GM18519 (cell line): ENCODE data around the gene PHACTR3.

Experiments used
- ATAC-seq: cut with Tn5 transposase; IDR thresholded peaks from one replicate; pipeline ENCODE4 v1.9.1; 2021; ENCODE audit warnings: mild to moderate bottlenecking, moderate library complexity; ENCODE audit not compliant: unreplicated experiment, low FRiP score

PHACTR3 gene

GRCh38 chr20:59807909-59808728 is 203.8 kb downstream of the PHACTR3 start:
- no peak for ATAC-seq

DNA sequence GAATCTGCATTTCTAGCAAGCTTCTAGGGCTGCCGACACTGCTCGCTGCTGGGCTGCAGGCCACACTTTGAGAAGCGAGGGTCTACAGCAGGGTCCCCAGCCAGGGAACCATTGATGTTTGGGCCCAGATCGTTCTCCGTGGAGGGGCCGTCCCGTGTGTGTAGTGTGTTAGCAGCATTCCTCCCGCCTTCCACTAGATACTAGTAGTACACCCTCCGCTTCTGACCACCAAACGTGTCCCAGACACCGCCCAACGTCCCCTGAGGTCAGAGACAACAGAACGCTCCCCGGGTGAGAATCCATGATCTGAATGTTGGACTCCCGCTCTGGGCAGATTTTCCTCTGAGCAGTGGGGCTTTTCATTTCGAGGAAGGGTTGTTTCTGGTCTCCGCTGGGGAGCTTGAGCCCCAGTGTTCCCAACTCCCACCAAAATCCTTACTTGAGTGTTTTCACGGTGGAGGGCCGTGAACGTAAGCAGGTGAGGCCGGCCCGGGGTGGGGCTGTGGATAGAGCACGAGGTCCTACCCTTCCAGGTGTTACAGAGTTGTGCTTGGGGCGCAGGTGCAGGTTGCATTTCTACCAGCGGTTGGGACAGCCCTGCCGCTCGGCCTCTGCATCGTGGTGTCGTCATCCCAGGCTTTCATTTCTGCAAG is 204.5 kb downstream of the PHACTR3 start:
- no peak for ATAC-seq

DNA sequence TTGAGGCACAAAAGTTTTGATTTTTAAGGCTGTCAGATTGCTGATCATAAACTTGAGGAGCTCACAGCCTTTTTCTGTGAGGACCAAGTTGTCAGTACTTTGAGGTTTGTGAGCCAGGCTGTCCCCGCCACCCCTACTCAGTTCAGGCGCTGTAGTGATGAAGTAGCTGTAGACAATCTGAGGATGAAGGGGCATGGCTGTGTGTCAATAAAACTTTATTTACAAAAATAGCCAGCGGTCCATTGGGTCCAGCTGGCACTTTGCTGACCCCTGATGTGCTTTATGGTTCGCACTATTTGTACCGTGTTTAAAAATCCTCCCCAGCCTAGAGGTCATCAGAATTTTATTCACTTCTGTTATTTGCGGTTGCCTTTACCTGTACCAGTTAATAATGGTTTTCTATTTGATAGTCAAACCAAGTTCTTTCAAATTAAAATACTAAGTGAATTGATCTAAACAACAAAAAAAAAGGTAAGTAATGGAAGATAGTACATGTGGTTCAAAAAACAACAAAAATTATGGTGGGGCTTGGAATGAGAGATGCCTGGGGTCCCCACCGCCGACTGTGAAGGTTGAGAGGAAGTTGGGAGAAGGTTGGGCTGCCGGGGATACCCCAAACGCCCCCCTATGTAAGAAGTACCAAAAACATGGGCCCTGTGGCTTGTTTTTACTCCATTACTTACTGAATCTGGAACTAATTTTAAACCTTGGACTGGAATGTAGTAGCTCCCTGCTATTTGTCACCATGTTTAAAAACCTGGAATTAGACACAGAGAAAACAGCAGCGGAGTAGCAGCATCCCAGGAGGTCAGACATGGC is 205.5 kb downstream of the PHACTR3 start:
- no peak for ATAC-seq

DNA sequence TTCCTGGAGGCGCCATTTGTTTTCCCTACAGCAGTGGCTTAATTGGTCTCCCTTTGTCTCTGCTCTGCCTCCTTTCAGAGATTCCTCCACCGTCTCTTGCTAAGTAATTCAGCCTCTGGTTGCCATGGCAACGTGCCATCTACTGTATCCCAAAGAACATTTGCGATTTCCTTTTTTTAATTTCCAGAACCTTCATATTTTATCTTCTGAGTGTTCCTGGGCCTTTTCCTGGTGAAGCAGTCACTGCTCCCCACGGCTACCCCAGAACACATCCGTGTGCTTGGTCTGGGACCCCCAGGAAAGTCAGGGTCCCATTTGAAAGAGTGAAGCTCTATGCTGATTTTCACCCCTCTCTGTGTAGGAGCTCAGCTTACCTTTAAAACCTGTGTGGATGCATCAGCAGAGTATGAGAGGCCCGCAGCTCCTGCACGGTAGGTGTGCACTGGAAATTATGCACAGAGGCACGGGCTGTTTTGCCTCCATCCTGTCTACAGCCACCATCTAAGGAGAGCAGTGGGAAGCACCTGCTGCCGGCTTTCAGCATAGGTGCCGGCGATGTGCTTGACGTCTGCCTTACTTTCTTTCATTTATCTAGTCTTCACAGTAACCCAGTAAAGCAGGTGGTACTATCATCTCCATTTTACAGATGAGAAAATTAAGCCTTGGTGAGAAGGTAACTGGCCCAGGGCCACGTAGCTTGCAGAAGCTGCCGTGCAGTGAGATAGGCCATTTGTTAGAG is 206.3 kb downstream of the PHACTR3 start:
- no peak for ATAC-seq

DNA sequence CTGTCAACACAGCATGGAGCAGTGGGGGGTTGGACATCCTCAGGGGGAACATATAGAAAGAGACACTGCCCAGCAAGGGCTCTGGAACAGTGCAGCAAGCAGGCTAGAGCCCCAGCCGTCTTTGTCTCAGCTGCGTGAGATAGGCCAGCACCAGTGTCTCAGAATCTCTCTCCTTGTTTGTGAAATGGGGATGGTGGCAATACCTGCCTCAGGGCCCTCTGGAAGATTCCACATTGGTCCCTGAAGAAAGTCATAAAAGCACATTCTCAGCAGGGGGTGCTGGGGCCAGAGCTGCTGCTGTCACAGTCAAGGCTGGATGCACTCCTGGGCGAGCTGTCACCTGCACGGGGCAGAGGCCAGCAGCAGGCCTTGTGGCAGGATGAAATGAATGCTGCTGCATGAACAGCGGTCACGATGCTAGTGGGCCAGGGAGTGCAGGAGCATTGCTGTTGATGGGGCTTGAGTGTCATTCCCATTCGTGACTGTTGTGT is 207.4 kb downstream of the PHACTR3 start:
- no peak for ATAC-seq

- no peak for ATAC-seq
These were observed 208.2 kb downstream of the PHACTR3 start for GRCh38 chr20:59812286-59813125.

- no peak for ATAC-seq
These were observed 209.0 kb downstream of the PHACTR3 start for GRCh38 chr20:59813126-59813947.

- ATAC-seq: no peak
These were observed 209.9 kb downstream of the PHACTR3 start for GRCh38 chr20:59813948-59814839.

- no peak for ATAC-seq
These were observed 210.6 kb downstream of the PHACTR3 start for GRCh38 chr20:59814840-59815340.

DNA sequence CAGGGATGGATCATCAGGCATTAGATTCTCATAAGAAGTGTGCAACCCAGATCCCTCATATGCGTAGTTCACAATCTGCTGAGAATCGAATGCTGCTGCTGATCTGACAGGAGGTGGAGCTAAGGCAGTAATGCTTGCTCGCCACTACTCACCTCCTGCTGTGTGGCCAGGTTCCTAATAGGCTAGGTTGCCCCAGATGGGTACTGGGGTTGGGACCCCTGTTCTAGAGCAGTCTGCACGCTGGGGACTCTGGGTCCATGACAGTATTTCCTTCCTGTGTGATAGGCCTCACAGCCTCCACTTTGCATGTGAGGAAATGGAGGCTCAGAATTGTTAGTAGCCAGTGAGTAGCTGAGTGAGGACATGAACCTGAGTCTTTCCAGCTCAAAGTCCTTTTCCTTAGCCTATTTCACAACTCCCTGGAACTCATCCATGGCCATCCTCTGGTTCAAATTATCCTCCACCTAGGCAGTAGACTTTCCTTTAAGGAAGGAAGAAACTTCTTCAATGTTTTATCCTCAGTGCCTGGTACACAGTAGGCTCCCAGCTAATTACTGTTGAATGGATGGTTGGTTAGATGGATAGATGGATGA is 211.9 kb downstream of the PHACTR3 start:
- ATAC-seq: no peak

DNA sequence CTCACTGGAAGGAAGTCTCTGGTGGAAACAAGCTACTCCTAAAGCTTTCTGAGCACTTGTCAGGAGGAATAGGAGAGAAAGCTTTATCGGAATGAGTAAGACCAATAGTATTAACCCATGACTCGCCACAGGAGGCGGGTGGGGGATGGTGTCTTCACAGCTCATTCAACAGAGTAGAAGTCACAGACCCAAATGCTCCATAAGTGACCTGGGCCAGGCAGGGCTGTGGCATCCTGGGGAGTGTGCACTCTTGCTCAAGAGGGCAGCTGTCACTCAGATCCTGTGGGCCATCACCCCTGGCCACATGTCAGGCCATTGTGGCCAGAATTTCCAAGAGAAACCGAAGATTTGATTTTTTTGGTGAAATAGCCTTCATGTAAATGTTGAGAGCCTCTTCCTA is 213.1 kb downstream of the PHACTR3 start:
- ATAC-seq: no peak

- no peak for ATAC-seq
These were observed 213.7 kb downstream of the PHACTR3 start for GRCh38 chr20:59817846-59818615.

- no peak for ATAC-seq
These were observed 214.6 kb downstream of the PHACTR3 start for GRCh38 chr20:59818911-59819310.

DNA sequence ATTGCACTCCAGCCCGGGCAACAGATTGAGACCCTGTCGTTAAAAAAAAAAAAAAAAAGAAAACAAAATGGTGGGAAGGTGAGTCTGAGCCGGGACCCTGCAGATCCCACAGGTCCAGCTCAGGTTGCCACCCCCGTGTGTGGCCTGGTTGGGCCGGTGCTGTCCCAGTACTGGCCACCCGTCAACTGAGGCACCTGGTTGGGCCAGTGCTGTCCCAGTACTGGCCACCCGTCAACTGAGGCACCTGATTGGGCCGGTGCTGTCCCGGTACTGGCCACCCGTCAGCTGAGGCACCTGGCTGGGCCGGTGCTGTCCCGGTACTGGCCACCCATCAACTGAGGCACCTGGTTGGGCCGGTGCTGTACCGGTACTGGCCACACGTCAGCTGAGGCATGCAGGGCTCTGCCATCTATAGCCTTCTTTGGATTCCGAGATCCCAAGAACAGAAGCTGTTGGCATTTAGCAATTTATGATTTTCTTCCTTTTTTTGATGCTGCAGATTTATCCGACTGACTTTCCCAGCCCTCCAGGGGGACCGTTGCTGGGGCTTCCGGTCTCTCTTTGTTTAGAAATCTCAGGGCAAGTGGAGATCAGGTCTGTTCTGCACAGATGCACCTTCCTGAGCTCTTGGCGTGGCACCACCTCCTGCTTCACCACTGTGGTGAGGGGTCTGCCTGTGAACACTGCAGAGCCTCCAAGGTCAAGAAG is 215.3 kb downstream of the PHACTR3 start:
- ATAC-seq: no peak

- ATAC-seq: no peak
These were observed 216.1 kb downstream of the PHACTR3 start for GRCh38 chr20:59820204-59821041.
